ENCODE results near the gene TBC1D24.

TBC1D24 gene

GRCh38 chr16:2500918-2501750 is 26.2 kb downstream of the TBC1D24 start:
- H3K14ac ChIP-seq (ENCODE audit: low read length): no peak overlapping the region
- no peak overlapping the region for H2BK5ac ChIP-seq (ENCODE audit: low read depth, low read length, poor library complexity)
- WGBS (ENCODE audit: extremely low coverage, insufficient coverage, insufficient read length): no CpG with 5 or more reads among the region's 23 CpGs
- H3K36me3 ChIP-seq (ENCODE audit: control insufficient read depth in 1 of 2, insufficient read depth in 2 of 2, low read length in 2 of 2): peaks cover 16 to 17% of the 10 kb centered on the region in 2 experiments
- no peaks in the 10 kb centered on the region for H3K79me1 ChIP-seq (ENCODE audit: low read length)
- H3K4me2 ChIP-seq (ENCODE audit: low read length): peak overlapping the region; percentile 82
- no peak overlapping the region for H3K27ac ChIP-seq (ENCODE audit: low read depth, low read length)
- no peak overlapping the region for H3K23ac ChIP-seq (ENCODE audit: low read length)
- H3K4ac ChIP-seq (ENCODE audit: low read depth, low read length): no peak overlapping the region
- H3K79me2 ChIP-seq (ENCODE audit: control insufficient read depth, insufficient read depth, low read length, poor library complexity): no peaks in the 10 kb centered on the region
- no peak overlapping the region for H4K12ac ChIP-seq (ENCODE audit: low read depth, low read length)
- no peak overlapping the region for H2AK5ac ChIP-seq (ENCODE audit: low read length)
- H3K4me1 ChIP-seq (ENCODE audit: control insufficient read depth in 1 of 2, insufficient read depth in 2 of 2, low read length in 2 of 2): peaks cover 2 to 3% of the 10 kb centered on the region in 2 experiments
- no peak overlapping the region for H4K8ac ChIP-seq (ENCODE audit: low read depth, low read length)
- no peak overlapping the region for H2BK12ac ChIP-seq (ENCODE audit: low read length)
- DNase-seq: peak; percentile 83 to 88
- H3K9ac ChIP-seq (ENCODE audit: low read length): no peak overlapping the region
- no peak overlapping the region for H2BK120ac ChIP-seq (ENCODE audit: insufficient read depth, low read length, poor library complexity)
- no peaks in the 10 kb centered on the region for H3K9me3 ChIP-seq (ENCODE audit: insufficient read depth, low read depth, low read length)
- peak overlapping the region; percentile 24 for H2AFZ ChIP-seq (ENCODE audit: insufficient read depth, low read length, poor library complexity)
- H4K91ac ChIP-seq (ENCODE audit: low read depth, low read length): no peak overlapping the region
- H3K4me3 ChIP-seq (ENCODE audit: low read depth, low read length): peak overlapping the region; percentile 64
- no peak overlapping the region for H3K18ac ChIP-seq (ENCODE audit: low read length)
- H3K27me3 ChIP-seq (ENCODE audit: insufficient read depth, low read length): no peaks in the 10 kb centered on the region

GRCh38 chr16:2501946-2502895 is 27.3 kb downstream of the TBC1D24 start:
- WGBS (ENCODE audit: extremely low coverage, insufficient coverage, insufficient read length): no CpG with 5 or more reads among the region's 18 CpGs
- Histone ChIP-seq H3K18ac (ENCODE audit: low read length) (no peak overlapping the region), H2BK120ac (ENCODE audit: insufficient read depth, low read length, poor library complexity) (no peak overlapping the region), H3K4me2 (ENCODE audit: low read length) (no peak overlapping the region), H3K14ac (ENCODE audit: low read length) (no peak overlapping the region), H4K12ac (ENCODE audit: low read depth, low read length) (no peak overlapping the region), H3K36me3 (ENCODE audit: control insufficient read depth in 1 of 2, insufficient read depth in 2 of 2, low read length in 2 of 2) (peaks cover 7% of the 10 kb centered on the region in 2 experiments), H3K79me2 (ENCODE audit: control insufficient read depth, insufficient read depth, low read length, poor library complexity) (no peaks in the 10 kb centered on the region), H4K91ac (ENCODE audit: low read depth, low read length) (no peak overlapping the region), H2BK5ac (ENCODE audit: low read depth, low read length, poor library complexity) (no peak overlapping the region), H3K27me3 (ENCODE audit: insufficient read depth, low read length) (no peaks in the 10 kb centered on the region), H3K9me3 (ENCODE audit: insufficient read depth, low read depth, low read length) (no peaks in the 10 kb centered on the region), H3K9ac (ENCODE audit: low read length) (no peak overlapping the region), H2AFZ (ENCODE audit: insufficient read depth, low read length, poor library complexity) (no peak overlapping the region), H3K27ac (ENCODE audit: low read depth, low read length) (no peak overlapping the region), H4K8ac (ENCODE audit: low read depth, low read length) (no peak overlapping the region), H3K4ac (ENCODE audit: low read depth, low read length) (no peak overlapping the region), H3K4me3 (ENCODE audit: low read depth, low read length) (peak overlapping the region; percentile 3), H3K23ac (ENCODE audit: low read length) (no peak overlapping the region), H2BK12ac (ENCODE audit: low read length) (no peak overlapping the region), H3K4me1 (ENCODE audit: control insufficient read depth in 1 of 2, insufficient read depth in 2 of 2, low read length in 2 of 2) (peaks cover under 1 to 3% of the 10 kb centered on the region in 2 experiments), H3K79me1 (ENCODE audit: low read length) (no peaks in the 10 kb centered on the region), H2AK5ac (ENCODE audit: low read length) (peak overlapping the region; percentile 42)
- DNase-seq: no peak

- H4K8ac ChIP-seq (ENCODE audit: low read depth, low read length): no peak overlapping the region
- H4K12ac ChIP-seq (ENCODE audit: low read depth, low read length): no peak overlapping the region
Measured at GRCh38 chr16:2505695-2506094, 30.8 kb downstream of the TBC1D24 start.

DNA sequence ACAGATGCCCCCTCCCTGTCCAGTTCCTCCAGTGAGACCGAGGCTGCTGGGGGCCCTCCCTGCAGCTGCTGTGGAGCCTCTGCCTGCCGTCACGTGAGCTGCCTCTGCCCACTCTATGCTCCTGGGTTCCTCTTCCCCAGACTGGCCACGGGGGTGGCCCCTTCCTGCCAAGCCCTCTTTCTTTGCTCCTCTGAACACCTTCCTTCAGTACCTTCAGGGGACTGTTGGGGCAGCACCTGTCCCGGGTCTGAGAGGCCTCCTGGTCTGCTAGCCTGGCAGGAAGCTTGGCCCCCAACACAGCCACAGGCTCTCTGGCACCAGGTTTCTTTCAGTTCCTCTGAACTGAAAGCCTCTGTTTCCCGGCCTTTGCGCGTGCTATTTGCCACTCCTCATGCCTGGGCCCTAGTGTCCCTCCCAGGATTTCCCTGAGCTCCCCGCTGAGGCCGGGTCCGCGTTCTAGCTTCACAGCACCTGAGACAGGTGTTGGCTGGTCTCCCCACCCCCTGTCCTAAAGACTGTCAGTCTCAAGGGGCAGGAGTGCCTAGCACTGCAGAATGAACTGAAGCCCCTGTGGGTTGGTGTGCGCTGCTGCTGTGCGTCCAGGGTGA is 32.2 kb downstream of the TBC1D24 start:
- Histone ChIP-seq H3K27ac (ENCODE audit: low read depth, low read length) (no peak overlapping the region), H3K4ac (ENCODE audit: low read depth, low read length) (no peak overlapping the region), H2AFZ (ENCODE audit: insufficient read depth, low read length, poor library complexity) (no peak overlapping the region), H4K12ac (ENCODE audit: low read depth, low read length) (no peak overlapping the region), H3K4me1 (ENCODE audit: control insufficient read depth in 1 of 2, insufficient read depth in 2 of 2, low read length in 2 of 2) (peaks cover 0 to 3% of the 10 kb centered on the region in 2 experiments), H2AK5ac (ENCODE audit: low read length) (no peak overlapping the region), H3K27me3 (ENCODE audit: insufficient read depth, low read length) (no peaks in the 10 kb centered on the region), H3K9me3 (ENCODE audit: insufficient read depth, low read depth, low read length) (peaks cover 1% of the 10 kb centered on the region), H2BK5ac (ENCODE audit: low read depth, low read length, poor library complexity) (no peak overlapping the region), H3K14ac (ENCODE audit: low read length) (no peak overlapping the region), H2BK12ac (ENCODE audit: low read length) (no peak overlapping the region), H3K79me2 (ENCODE audit: control insufficient read depth, insufficient read depth, low read length, poor library complexity) (no peaks in the 10 kb centered on the region), H3K36me3 (ENCODE audit: control insufficient read depth in 1 of 2, insufficient read depth in 2 of 2, low read length in 2 of 2) (no peaks in the 10 kb centered on the region), H3K9ac (ENCODE audit: low read length) (no peak overlapping the region), H4K91ac (ENCODE audit: low read depth, low read length) (no peak overlapping the region), H3K4me2 (ENCODE audit: low read length) (no peak overlapping the region), H3K23ac (ENCODE audit: low read length) (no peak overlapping the region), H4K8ac (ENCODE audit: low read depth, low read length) (no peak overlapping the region), H3K4me3 (ENCODE audit: low read depth, low read length) (no peak overlapping the region), H3K79me1 (ENCODE audit: low read length) (no peaks in the 10 kb centered on the region), H2BK120ac (ENCODE audit: insufficient read depth, low read length, poor library complexity) (no peak overlapping the region), H3K18ac (ENCODE audit: low read length) (no peak overlapping the region)
- no peak for DNase-seq
- no CpG with 5 or more reads among the region's 14 CpGs for WGBS (ENCODE audit: extremely low coverage, insufficient coverage, insufficient read length)

More at GRCh38 chr16:2505695-2506094, 30.8 kb downstream of the TBC1D24 start:
- no peak overlapping the region for H3K9ac ChIP-seq (ENCODE audit: low read length)
- H3K18ac ChIP-seq (ENCODE audit: low read length): no peak overlapping the region
- no peaks in the 10 kb centered on the region for H3K27me3 ChIP-seq (ENCODE audit: insufficient read depth, low read length)
- peaks cover 1% of the 10 kb centered on the region for H3K9me3 ChIP-seq (ENCODE audit: insufficient read depth, low read depth, low read length)
- no peaks in the 10 kb centered on the region for H3K79me2 ChIP-seq (ENCODE audit: control insufficient read depth, insufficient read depth, low read length, poor library complexity)
- no peak overlapping the region for H2BK12ac ChIP-seq (ENCODE audit: low read length)
- no peak overlapping the region for H2BK120ac ChIP-seq (ENCODE audit: insufficient read depth, low read length, poor library complexity)
- H2AK5ac ChIP-seq (ENCODE audit: low read length): no peak overlapping the region
- H3K27ac ChIP-seq (ENCODE audit: low read depth, low read length): no peak overlapping the region
- no peak overlapping the region for H3K23ac ChIP-seq (ENCODE audit: low read length)
- no peak overlapping the region for H3K4me2 ChIP-seq (ENCODE audit: low read length)
- 100% methylated on average over 1 of the region's 14 CpGs for WGBS (ENCODE audit: extremely low coverage, insufficient coverage, insufficient read length)
- no peaks in the 10 kb centered on the region for H3K36me3 ChIP-seq (ENCODE audit: control insufficient read depth in 1 of 2, insufficient read depth in 2 of 2, low read length in 2 of 2)
- H4K91ac ChIP-seq (ENCODE audit: low read depth, low read length): no peak overlapping the region
- no peak for DNase-seq
- no peak overlapping the region for H2BK5ac ChIP-seq (ENCODE audit: low read depth, low read length, poor library complexity)
- H2AFZ ChIP-seq (ENCODE audit: insufficient read depth, low read length, poor library complexity): no peak overlapping the region
- no peak overlapping the region for H3K4me3 ChIP-seq (ENCODE audit: low read depth, low read length)
- H3K4me1 ChIP-seq (ENCODE audit: control insufficient read depth in 1 of 2, insufficient read depth in 2 of 2, low read length in 2 of 2): peaks cover 0 to 3% of the 10 kb centered on the region in 2 experiments
- no peaks in the 10 kb centered on the region for H3K79me1 ChIP-seq (ENCODE audit: low read length)
- H3K4ac ChIP-seq (ENCODE audit: low read depth, low read length): no peak overlapping the region
- no peak overlapping the region for H3K14ac ChIP-seq (ENCODE audit: low read length)

All from trophoblast cell (in vitro differentiated cells and primary cell).